K562 (cell line): ENCODE results near the gene SLC2A9. TPM values are rescaled to one million over a fixed set of nuclear protein-coding genes. Genes with fewer than 3 reads are reported as not detected.

Experiments used
- ATAC-seq: fragments of 200-7000 bp; cut with Tn5 transposase; 3 replicates; pipeline ENCODE4 v1.9.1; 2020; ENCODE audit warnings: moderate library complexity
- BruUV-seq: library from RNA; stranded (reverse); fragments of 400-500 nt; replicated peaks from 2 replicates; lab custom pipeline; 2021; lab: Mats Ljungman, UMichigan
- CTCF ChIA-PET: fragments of 300-600 bp; formaldehyde crosslinking; extraction: SDS; loops from one replicate; lab custom pipeline; 2021; ENCODE audit warnings: low intra/inter-chr PET ratio; lab: Yijun Ruan, JAX
- POLR2A ChIA-PET: fragments of 300-600, 350-650 bp; sonication (Branson Sonifier 250); formaldehyde crosslinking; extraction: SDS; loops from one replicate; lab custom pipeline; 2021; ENCODE audit warnings: antibody characterized with exemption, inconsistent platforms; lab: Yijun Ruan, JAX
- DNase-seq, 4 experiments: peaks; one replicate each; pipeline versions ENCODE4 v3.0.0 to v3.0.0-alpha.2; 2011 to 2018; ENCODE audit warnings: low spot score in 3 of 4, mixed read lengths in 3 of 4; ENCODE audit errors: extremely low read depth in 1 of 4
- FAIRE-seq: peaks from 2 replicates; lab custom pipeline; 2011; peaks lifted over from hg19 to GRCh38; lab: Jason Lieb, UNC
- H2AFZ ChIP-seq: 2 replicates; pipeline ENCODE4 v1.6.0; 2011; ENCODE audit warnings: low read depth, low read length, control low read depth, inconsistent platforms
- H3K27ac ChIP-seq: fragments of 200-600 bp; 3 replicates; pipeline ENCODE4 v1.8.0; 2011; ENCODE audit warnings: low read depth, mild to moderate bottlenecking, control low read depth, inconsistent platforms, low read length, moderate library complexity, mixed read lengths; ENCODE audit errors: extremely low read depth
- H3K27me3 ChIP-seq, 2 experiments: fragments of 300-600 bp in 1 of 2; 2 replicates in 1 of 2; 3 replicates in 1 of 2; pipeline versions ENCODE4 v1.6.0 to v1.8.0; 2011; ENCODE audit warnings: inconsistent platforms in 2 of 2, low read length in 2 of 2, mild to moderate bottlenecking in 1 of 2, mixed read lengths in 1 of 2, moderate library complexity in 1 of 2; ENCODE audit not compliant: control insufficient read depth in 2 of 2, insufficient read depth in 2 of 2
- H3K36me3 ChIP-seq: fragments of 300-600 bp; 3 replicates; pipeline ENCODE4 v1.8.0; 2011; ENCODE audit warnings: mild to moderate bottlenecking, low read length, inconsistent platforms; ENCODE audit not compliant: control insufficient read depth, insufficient read depth
- H3K4me1 ChIP-seq, 2 experiments: fragments of 200-600 bp in 1 of 2; replicated peaks in 1 of 2; 2 replicates in 1 of 2; 3 replicates in 1 of 2; pipeline versions ENCODE4 v1.5.1 to v1.8.0; 2011; ENCODE audit warnings: inconsistent platforms in 2 of 2, low read length in 2 of 2, mild to moderate bottlenecking in 1 of 2, mixed read lengths in 1 of 2, moderate library complexity in 1 of 2; ENCODE audit not compliant: control insufficient read depth in 2 of 2, insufficient read depth in 2 of 2
- H3K4me2 ChIP-seq: 2 replicates; pipeline ENCODE4 v1.6.1; 2011; ENCODE audit warnings: low read length, control low read depth, inconsistent platforms, mixed read lengths; ENCODE audit not compliant: insufficient read depth
- H3K4me3 ChIP-seq: fragments of 200-600 bp; sonication (generic), shearing (Covaris generic); 2 replicates; pipeline ENCODE4 v1.5.1; 2016; ENCODE audit warnings: control low read depth, inconsistent platforms
- H3K79me2 ChIP-seq: fragments of 200-600 bp; 3 replicates; pipeline ENCODE4 v1.8.0; 2011; ENCODE audit warnings: low read length, inconsistent platforms; ENCODE audit not compliant: control insufficient read depth, insufficient read depth
- H3K9ac ChIP-seq, 2 experiments: 2 replicates each; pipeline versions ENCODE4 v1.6.0 to v1.6.1; 2011; ENCODE audit warnings: low read depth in 2 of 2, low read length in 2 of 2, control low read depth in 1 of 2, inconsistent platforms in 1 of 2, mild to moderate bottlenecking in 1 of 2, mixed read lengths in 1 of 2; ENCODE audit not compliant: insufficient read depth in 1 of 2
- H3K9me1 ChIP-seq: one replicate; pipeline ENCODE4 v1.6.0; 2011; ENCODE audit warnings: inconsistent platforms, mild to moderate bottlenecking, low read length, moderate library complexity; ENCODE audit not compliant: control insufficient read depth, insufficient read depth
- H3K9me3 ChIP-seq: replicated peaks from 2 replicates; pipeline ENCODE4 v1.5.1; 2011; ENCODE audit warnings: low read depth, low read length, inconsistent platforms; ENCODE audit not compliant: control insufficient read depth, insufficient read depth
- H4K20me1 ChIP-seq: replicated peaks from 2 replicates; pipeline ENCODE4 v1.6.1; 2011; ENCODE audit warnings: low read length, inconsistent platforms, mixed read lengths; ENCODE audit not compliant: control insufficient read depth, insufficient read depth
- COPS2 ChIP-seq: fragments of 450-650 bp; conservative IDR thresholded peaks from 2 replicates; pipeline ENCODE4 v1.6.1; 2016; ENCODE audit warnings: mild to moderate bottlenecking, moderate library complexity
- ETS2 ChIP-seq: IDR thresholded peaks from 2 replicates; pipeline ENCODE4 v1.6.1; 2016; ENCODE audit warnings: borderline replicate concordance, missing genetic modification characterization, mild to moderate bottlenecking, moderate library complexity, missing compliant biosample characterization; ENCODE audit not compliant: poor library complexity, severe bottlenecking
- LEF1 ChIP-seq: fragments of 450-650 bp; IDR thresholded peaks from 2 replicates; pipeline ENCODE4 v1.6.1; 2016; ENCODE audit warnings: mild to moderate bottlenecking
- SIRT6 ChIP-seq: IDR thresholded peaks from one replicate; pipeline ENCODE4 v1.6.1; 2012; ENCODE audit warnings: low read depth, mild to moderate bottlenecking, control low read depth, inconsistent platforms, low read length, moderate library complexity
- STAT5B ChIP-seq: fragments of 250-450 bp; sonication (Bioruptor Pico); IDR thresholded peaks from 2 replicates; pipeline ENCODE4 v1.8.0; 2021; ENCODE audit warnings: mild to moderate bottlenecking, inconsistent platforms
- TBL1XR1 ChIP-seq, 2 experiments: IDR thresholded peaks; 2 replicates each; pipeline ENCODE4 v1.6.1; 2012; ENCODE audit warnings: improper control_type of control experiment in 2 of 2, low read length in 2 of 2, mild to moderate bottlenecking in 1 of 2
- TCF7 ChIP-seq: sonication (generic); IDR thresholded peaks from 2 replicates; pipeline ENCODE4 v1.6.1; 2016; ENCODE audit warnings: antibody characterized with exemption, borderline replicate concordance
- TEAD1 ChIP-seq, 2 experiments: fragments of 450-650 bp in 1 of 2; sonication (generic) in 1 of 2; formaldehyde crosslinking; IDR thresholded peaks; 2 replicates each; pipeline versions ENCODE4 v1.4.0 to v1.8.0; 2020 to 2022; ENCODE audit warnings: mild to moderate bottlenecking in 2 of 2, missing genetic modification reagents in 1 of 2
- ZBTB17 ChIP-seq: fragments of 450-650 bp; formaldehyde crosslinking; IDR thresholded peaks from 2 replicates; pipeline ENCODE4 v1.4.0; 2020; ENCODE audit warnings: mild to moderate bottlenecking
- ZFP36 ChIP-seq: fragments of 150-350 bp; IDR thresholded peaks from 2 replicates; pipeline ENCODE4 v1.6.1; 2018; ENCODE audit warnings: low read length, low read depth; ENCODE audit not compliant: partially characterized antibody
- WGBS: fragments of 100-300 bp; shearing (Covaris generic); methylation state at CpG from one replicate; pipeline ENCODE4 v1.1.6; 2016; ENCODE audit warnings: low coverage, mixed read lengths; ENCODE audit not compliant: insufficient coverage; ENCODE audit errors: missing lambda C conversion rate; 5-methylcytosine and 5-hydroxymethylcytosine counted together
- in situ Hi-C: fragments of 300-500 bp; cut with MboI; formaldehyde crosslinking; loops from 4 replicates; pipeline ENCODE4 v1.15.0; 2018; ENCODE audit warnings: inconsistent platforms, mixed read lengths
- intact Hi-C: fragments of 100-400 bp; cut with micrococcal nuclease; formaldehyde crosslinking; loops from 2 replicates; pipeline ENCODE4 v1.14.2; 2022
- polyA plus RNA-seq, 8 experiments: library from polyadenylated mRNA; depleted of rRNA in 4 of 8; stranded (reverse) in 5 of 8; unstranded in 3 of 8; fragments of >200 nt; fragmentation: Nextera tagmentation in 2 of 8; fragmentation: Illumina TruSeq in 1 of 8; extraction: Ambion mirVana in 2 of 8; extraction: Trizol in 1 of 8; gene quantifications; 2 replicates each; pipeline versions ENCODE4 v1.2.1 to v1.2.3, GENCODE V29; 2011 to 2014; ENCODE audit warnings: inconsistent platforms in 1 of 8, missing spikeins in 1 of 8
- total RNA-seq, 7 experiments: library from RNA; depleted of rRNA in 6 of 7; stranded (reverse); fragments of >200 nt in 6 of 7; fragmentation: Illumina TruSeq in 2 of 7; extraction: Trizol in 2 of 7; gene quantifications; 2 replicates each; pipeline versions ENCODE4 v1.2.1 to v1.2.3, GENCODE V29; 2011 to 2021; ENCODE audit warnings: low replicate concordance in 1 of 7
- TF ChIP-seq, protein P1 (sequence below): fragments of 450-650 bp; IDR thresholded peaks from 2 replicates; pipeline ENCODE4 v1.6.1; 2017; ENCODE audit warnings: mild to moderate bottlenecking, moderate library complexity

Gene SLC2A9
- total and polyA plus RNA-seq, 9 of the 15 experiments (the other 6 are each of a cell fraction or from before 2014, with no cell fraction given) = 0.15 to 1.9 (median 0.76) TPM

GRCh38 chr4:9891740-9892139 lies 129.6 kb downstream of the SLC2A9 start:
- Histone ChIP-seq H3K4me2 (no peak overlapping the region), H3K36me3 (no peaks in the 10 kb centered on the region)
- in situ Hi-C loops = no loop called here
- no TSS peak for BruUV-seq
- TF ChIP-seq ZFP36 (peak; percentile 78), LEF1 (no peak)
- TF ChIP-seq, all 486 proteins: peak for 1
- Histone ChIP-seq H3K27me3 (peaks cover 2 to 20% of the 10 kb centered on the region in 2 experiments; a peak in 3 of 5 replicates), H3K4me3 (no peak overlapping the region), H2AFZ (no peak overlapping the region), H3K27ac (no peak overlapping the region), H3K4me1 (no peaks in the 10 kb centered on the region; a peak in 1 of 5 replicates), H3K9me3 (no peaks in the 10 kb centered on the region), H4K20me1 (peaks cover 5% of the 10 kb centered on the region; the same call in 1 of the 2 replicates), H3K79me2 (no peaks in the 10 kb centered on the region), H3K9ac (no peak overlapping the region), H3K9me1 (no peaks in the 10 kb centered on the region)
- ChIA-PET POLR2A (interaction anchor here (0.6 kb wide), 1 partner anchor 742 kb away, joined by 4 read pairs; no protein-coding TSS in a partner anchor), CTCF (no interaction called here)
- DNase-seq (no peak), FAIRE-seq (no peak), ATAC-seq (no peak)
- 2% methylated on average over 7 of the region's 7 CpGs for WGBS
- intact Hi-C loops = loop anchor here (10.0 kb wide), 1 partner anchor 187 kb away; no protein-coding TSS in a partner anchor

DNA sequence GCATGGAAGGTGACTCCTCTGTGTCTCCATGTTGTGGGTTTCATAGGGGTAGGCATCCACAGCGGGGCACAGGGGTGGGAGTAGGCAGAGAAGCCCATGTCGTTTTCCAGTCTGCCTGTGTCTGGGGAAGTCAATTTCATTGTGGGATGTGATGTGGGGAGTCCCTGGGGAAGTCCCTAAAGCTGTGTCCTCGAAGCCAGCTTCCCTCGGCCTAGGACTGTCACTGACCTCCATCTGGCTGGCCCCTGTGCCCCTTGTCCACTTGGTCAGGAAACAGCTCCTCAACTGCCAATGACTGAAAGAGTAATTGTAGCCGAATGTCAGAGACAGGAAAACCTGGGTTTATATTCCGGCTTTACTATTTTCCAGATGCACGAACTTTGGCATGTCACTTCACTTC lies 130.2 kb downstream of the SLC2A9 start:
- H3K9me3 ChIP-seq = no peaks in the 10 kb centered on the region
- no peak overlapping the region for H3K9ac ChIP-seq
- in situ Hi-C loops (no loop called here), intact Hi-C loops (loop anchor here (10.0 kb wide), 1 partner anchor 186 kb away; no protein-coding TSS in a partner anchor)
- H3K79me2 ChIP-seq = no peaks in the 10 kb centered on the region
- no peaks in the 10 kb centered on the region for H3K36me3 ChIP-seq
- DNase-seq (no peak), ATAC-seq (no peak), FAIRE-seq (no peak)
- 0% methylated on average over 7 of the region's 7 CpGs for WGBS
- H3K4me2 ChIP-seq = no peak overlapping the region
- H3K4me1 ChIP-seq = no peaks in the 10 kb centered on the region; a peak in 1 of 5 replicates
- no peak overlapping the region for H2AFZ ChIP-seq
- H4K20me1 ChIP-seq = peaks cover 5% of the 10 kb centered on the region; the same call in 1 of the 2 replicates
- no peaks in the 10 kb centered on the region for H3K9me1 ChIP-seq
- no peak overlapping the region for H3K27ac ChIP-seq
- POLR2A ChIA-PET = no interaction called here
- H3K4me3 ChIP-seq = no peak overlapping the region
- peaks cover 2 to 21% of the 10 kb centered on the region in 2 experiments; a peak in 3 of 5 replicates for H3K27me3 ChIP-seq
- CTCF ChIA-PET = no interaction called here
- no TSS peak for BruUV-seq
- TF ChIP-seq ETS2 (tag) (no peak), SIRT6 (no peak), STAT5B (CRISPR knock-in tag) (no peak), COPS2 (no peak), TBL1XR1 (IDR thresholded peaks at IDR 0.05; ENCODE audit: low read length in 2 of 2) (no peak), TCF7 (no peak), TEAD1 (CRISPR knock-in tag; IDR thresholded peaks at IDR 0.05) (no peak), ZBTB17 (CRISPR knock-in tag) (no peak)
- TF ChIP-seq, protein P1, sequence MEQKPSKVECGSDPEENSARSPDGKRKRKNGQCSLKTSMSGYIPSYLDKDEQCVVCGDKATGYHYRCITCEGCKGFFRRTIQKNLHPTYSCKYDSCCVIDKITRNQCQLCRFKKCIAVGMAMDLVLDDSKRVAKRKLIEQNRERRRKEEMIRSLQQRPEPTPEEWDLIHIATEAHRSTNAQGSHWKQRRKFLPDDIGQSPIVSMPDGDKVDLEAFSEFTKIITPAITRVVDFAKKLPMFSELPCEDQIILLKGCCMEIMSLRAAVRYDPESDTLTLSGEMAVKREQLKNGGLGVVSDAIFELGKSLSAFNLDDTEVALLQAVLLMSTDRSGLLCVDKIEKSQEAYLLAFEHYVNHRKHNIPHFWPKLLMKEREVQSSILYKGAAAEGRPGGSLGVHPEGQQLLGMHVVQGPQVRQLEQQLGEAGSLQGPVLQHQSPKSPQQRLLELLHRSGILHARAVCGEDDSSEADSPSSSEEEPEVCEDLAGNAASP = no peak
